Stimulated activated CD4-positive, alpha-beta T cell treated with anti-CD3 and anti-CD28 coated beads, Interleukin-4, amount 100 ng/mL, for 24 hours (primary cell): ENCODE results near the gene SLC39A5.
"Not testable (repeated sequence)": the region's sequence is repeated elsewhere in the genome, so short reads cannot be mapped to it uniquely, and the experiment has no call there.

Experiments used
- DNase-seq: peaks from one replicate; pipeline ENCODE4 v3.0.0-alpha.2; 2020

SLC39A5 gene

GRCh38 chr12:56229916-56230431 is at the start of gene SLC39A5:
Gene SLC39A5, plus strand, starts transcription at chr12:56230051. Its CDS starts 1,224 bp downstream, at chr12:56231275.
- DNase-seq: no peak

- no peak for DNase-seq
Observed at GRCh38 chr12:56186957-56187356, 42.9 kb upstream of the SLC39A5 start.

- DNase-seq: no peak
Observed at GRCh38 chr12:56188131-56188777, 41.6 kb upstream of the SLC39A5 start.

GRCh38 chr12:56188778-56189098 is 41.1 kb upstream of the SLC39A5 start:
- DNase-seq: no peak

- peak; percentile 87 for DNase-seq
Observed at GRCh38 chr12:56189099-56189917, 40.5 kb upstream of the SLC39A5 start, which contains the start of gene SMARCC2. Gene SMARCC2, minus strand, starts transcription at chr12:56189483. Its CDS starts 22 bp downstream, at chr12:56189461.

GRCh38 chr12:56189918-56190694 is 39.7 kb upstream of the SLC39A5 start:
- DNase-seq: peak; percentile 90

- no peak for DNase-seq
Observed at GRCh38 chr12:56190695-56191155, 39.1 kb upstream of the SLC39A5 start.

- DNase-seq: no peak
Observed at GRCh38 chr12:56192582-56192981, 37.3 kb upstream of the SLC39A5 start.

GRCh38 chr12:56193025-56193578 is 36.7 kb upstream of the SLC39A5 start:
- DNase-seq: peak; percentile 86

- not testable (repeated sequence) for DNase-seq
Observed at GRCh38 chr12:56196818-56197550, 32.9 kb upstream of the SLC39A5 start.

- DNase-seq: no peak
Observed at GRCh38 chr12:56197921-56198635, 31.8 kb upstream of the SLC39A5 start.

GRCh38 chr12:56198836-56199235 is 31.0 kb upstream of the SLC39A5 start:
- no peak for DNase-seq

GRCh38 chr12:56202366-56202765 is 27.5 kb upstream of the SLC39A5 start:
- DNase-seq: no peak

GRCh38 chr12:56202838-56203237 is 27.0 kb upstream of the SLC39A5 start:
- no peak for DNase-seq

GRCh38 chr12:56204275-56204674 is 25.6 kb upstream of the SLC39A5 start:
- DNase-seq: no peak

GRCh38 chr12:56205445-56205844 is 24.4 kb upstream of the SLC39A5 start:
- DNase-seq: no peak

- peak; percentile 36 for DNase-seq
Observed at GRCh38 chr12:56206452-56207166, 23.2 kb upstream of the SLC39A5 start.

- DNase-seq: no peak
Observed at GRCh38 chr12:56208006-56208405, 21.8 kb upstream of the SLC39A5 start.

GRCh38 chr12:56212361-56212760 is 17.5 kb upstream of the SLC39A5 start:
- no peak for DNase-seq

- no peak for DNase-seq
Observed at GRCh38 chr12:56213878-56214277, 16.0 kb upstream of the SLC39A5 start.

- no peak for DNase-seq
Observed at GRCh38 chr12:56216461-56216860, 13.4 kb upstream of the SLC39A5 start.
